ENCODE data around the gene CYB5R3. TPM values are rescaled to one million over a fixed set of nuclear protein-coding genes. Genes with fewer than 3 reads are reported as not detected.

Gene CYB5R3
- total RNA-seq, 2 donors from 2014 or later: 41.8 to 50.8 TPM

- no peaks in the 10 kb centered on the region for H3K9me3 ChIP-seq
- intact Hi-C loops (cut with DNase I): no loop called here
- DNase-seq (no peak), ATAC-seq (no peak)
- no peak overlapping the region for H3K4me3 ChIP-seq
- H3K27me3 ChIP-seq: no peaks in the 10 kb centered on the region
- peaks cover 63% of the 10 kb centered on the region for H3K4me1 ChIP-seq
- H3K36me3 ChIP-seq (replicated peaks in 1 of 2; ENCODE audit: insufficient read depth in 1 of 2, low read depth in 2 of 2): no peaks in the 10 kb centered on the region
- peak overlapping the region; percentile 90 to 96 (median 94) for H3K27ac ChIP-seq
- TF ChIP-seq POLR2A (IDR thresholded peaks at IDR 0.05): no peak
- TF ChIP-seq CTCF (IDR thresholded peaks at IDR 0.05): no peak
- WGBS, 2 donors: 23 to 41% methylated on average over 2 to 4 of the region's 4 CpGs
Measured at GRCh38 chr22:42648017-42648367, 1.2 kb downstream of the CYB5R3 start.

GRCh38 chr22:42646569-42647525 lies 2.3 kb downstream of the CYB5R3 start:
- Histone ChIP-seq H3K4me1 (peaks cover 72% of the 10 kb centered on the region), H3K27me3 (no peaks in the 10 kb centered on the region), H3K9me3 (no peaks in the 10 kb centered on the region), H3K4me3 (no peak overlapping the region), H3K27ac (peak overlapping the region; percentile 79 to 96 (median 92)), H3K36me3 (replicated peaks in 1 of 2; ENCODE audit: insufficient read depth in 1 of 2, low read depth in 2 of 2) (no peaks in the 10 kb centered on the region)
- peak; percentile 32 for ATAC-seq
- WGBS, 2 donors: 9 to 17% methylated on average over 7 to 13 of the region's 16 CpGs
- peak; percentile 63 to 85 (median 82) for DNase-seq
- TF ChIP-seq POLR2A (IDR thresholded peaks at IDR 0.05) (no peak), CTCF (IDR thresholded peaks at IDR 0.05) (no peak)
- intact Hi-C loops (cut with DNase I): no loop called here

- H3K4me1 ChIP-seq: peaks cover 72% of the 10 kb centered on the region
- no peaks in the 10 kb centered on the region for H3K27me3 ChIP-seq
- ATAC-seq (no peak), DNase-seq (peak in 3 of 4 donors; percentile 30 to 57 (median 54))
- intact Hi-C loops (cut with DNase I): no loop called here
- peak overlapping the region; percentile 79 to 96 (median 92) for H3K27ac ChIP-seq
- no peaks in the 10 kb centered on the region for H3K9me3 ChIP-seq
- H3K4me3 ChIP-seq: no peak overlapping the region
- TF ChIP-seq POLR2A (IDR thresholded peaks at IDR 0.05) (no peak), CTCF (IDR thresholded peaks at IDR 0.05) (no peak)
- no peaks in the 10 kb centered on the region for H3K36me3 ChIP-seq (replicated peaks in 1 of 2; ENCODE audit: insufficient read depth in 1 of 2, low read depth in 2 of 2)
- WGBS, 2 donors: 50% methylated on average over 12 of the region's 13 CpGs; no CpG with 5 or more reads in 1 of the 2 donors
Measured at GRCh38 chr22:42645938-42646568, 3.1 kb downstream of the CYB5R3 start.

- no peak for TF ChIP-seq POLR2A (IDR thresholded peaks at IDR 0.05)
- ATAC-seq (no peak), DNase-seq (peak in 1 of 4 donors; percentile 34)
- no peak overlapping the region for H3K4me3 ChIP-seq
- H3K27me3 ChIP-seq: no peaks in the 10 kb centered on the region
- intact Hi-C loops (cut with DNase I): no loop called here
- no peaks in the 10 kb centered on the region for H3K36me3 ChIP-seq (replicated peaks in 1 of 2; ENCODE audit: insufficient read depth in 1 of 2, low read depth in 2 of 2)
- no peaks in the 10 kb centered on the region for H3K9me3 ChIP-seq
- 55 to 58% methylated on average over 5 to 19 of the region's 19 CpGs for WGBS, 2 donors
- peak overlapping the region; percentile 79 to 96 (median 92) for H3K27ac ChIP-seq
- H3K4me1 ChIP-seq: peaks cover 72% of the 10 kb centered on the region
Measured at GRCh38 chr22:42645341-42645937, 3.8 kb downstream of the CYB5R3 start.
